ENCODE data around the gene CREB3L4. TPM values are rescaled to one million over a fixed set of nuclear protein-coding genes. Genes with fewer than 3 reads are reported as not detected.

CREB3L4 gene
- total and polyA plus RNA-seq, 2 of the 13 experiments (the other 11 are each of a cell fraction or from before 2014, with no cell fraction given) = 9.9 to 18.7 TPM

GRCh38 chr1:153990468-153991150 is 22.9 kb downstream of the CREB3L4 start, which contains the start of gene RPS27 (continued):
- TF ChIP-seq ZNF772 (CRISPR knock-in tag; IDR thresholded peaks at IDR 0.05) (peak; percentile 83), SAFB2 (CRISPR knock-in tag; IDR thresholded peaks at IDR 0.05; ENCODE audit: borderline replicate concordance, low read depth) (peak; percentile 89; the same call in 1 of the 2 replicates), ZUFSP (CRISPR knock-in tag; IDR thresholded peaks at IDR 0.05; ENCODE audit: borderline replicate concordance) (no peak), KAT8 (CRISPR knock-in tag; IDR thresholded peaks at IDR 0.05) (peak; percentile 97), NFKBIZ (CRISPR knock-in tag; IDR thresholded peaks at IDR 0.05) (peak; percentile 74; the same call in 1 of the 2 replicates), ZNF746 (CRISPR knock-in tag; IDR thresholded peaks at IDR 0.05) (peak; percentile 30; the same call in 1 of the 2 replicates), ZSCAN29 (CRISPR knock-in tag; conservative IDR thresholded peaks at IDR 0.05) (peak; percentile 98), SRY (CRISPR knock-in tag; IDR thresholded peaks at IDR 0.05) (peak; percentile 71; the same call in 1 of the 2 replicates), RBAK (CRISPR knock-in tag; IDR thresholded peaks at IDR 0.05) (no peak), ASH2L (IDR thresholded peaks at IDR 0.05; ENCODE audit: insufficient read length, low read depth, low read length) (peak; percentile 87), ZFP90 (CRISPR knock-in tag; IDR thresholded peaks at IDR 0.05; ENCODE audit: borderline replicate concordance) (peak; percentile 63; the same call in 1 of the 2 replicates), ZBTB26 (CRISPR knock-in tag; IDR thresholded peaks at IDR 0.05; ENCODE audit: borderline replicate concordance) (peak; percentile 88), ZNF329 (CRISPR knock-in tag; IDR thresholded peaks at IDR 0.05; ENCODE audit: low read depth) (no peak), ZFP37 (CRISPR knock-in tag; IDR thresholded peaks at IDR 0.05; ENCODE audit: borderline replicate concordance) (0 out of 2 replicates have a peak, but pooled peaks have one; percentile 78), NFE2L2 (IDR thresholded peaks at IDR 0.05; ENCODE audit: low read length) (no peak), ELF4 (CRISPR knock-in tag; IDR thresholded peaks at IDR 0.05; ENCODE audit: borderline replicate concordance) (peak; percentile 99), ZMYM2 (CRISPR knock-in tag; IDR thresholded peaks at IDR 0.05) (no peak), KLF6 (CRISPR knock-in tag; IDR thresholded peaks at IDR 0.05) (no peak; the same call in 1 of the 2 replicates), NONO (IDR thresholded peaks at IDR 0.05) (no peak), NONO (CRISPR knock-in tag; conservative IDR thresholded peaks at IDR 0.05) (peak; percentile 84), EP300 (IDR thresholded peaks at IDR 0.05; ENCODE audit: low read depth in 2 of 2, low read length in 2 of 2) (peak; percentile 22 to 76; a peak in 3 of 4 replicates), EP300 (CRISPR knock-in tag; IDR thresholded peaks at IDR 0.05; ENCODE audit: borderline replicate concordance) (peak; percentile 75), ZMYM4 (CRISPR knock-in tag; IDR thresholded peaks at IDR 0.05) (peak; percentile 97), ZNF691 (CRISPR knock-in tag; IDR thresholded peaks at IDR 0.05; ENCODE audit: borderline replicate concordance, low read depth) (peak; percentile 75)

Data from HepG2 (cell line).